GM21526 (cell line): ENCODE results near the gene HMX3.

Source experiments
- ATAC-seq: cut with Tn5 transposase; IDR thresholded peaks from one replicate; pipeline ENCODE4 v1.9.1; 2021; ENCODE audit warnings: moderate library complexity; ENCODE audit not compliant: unreplicated experiment, low FRiP score

The HMX3 gene

DNA sequence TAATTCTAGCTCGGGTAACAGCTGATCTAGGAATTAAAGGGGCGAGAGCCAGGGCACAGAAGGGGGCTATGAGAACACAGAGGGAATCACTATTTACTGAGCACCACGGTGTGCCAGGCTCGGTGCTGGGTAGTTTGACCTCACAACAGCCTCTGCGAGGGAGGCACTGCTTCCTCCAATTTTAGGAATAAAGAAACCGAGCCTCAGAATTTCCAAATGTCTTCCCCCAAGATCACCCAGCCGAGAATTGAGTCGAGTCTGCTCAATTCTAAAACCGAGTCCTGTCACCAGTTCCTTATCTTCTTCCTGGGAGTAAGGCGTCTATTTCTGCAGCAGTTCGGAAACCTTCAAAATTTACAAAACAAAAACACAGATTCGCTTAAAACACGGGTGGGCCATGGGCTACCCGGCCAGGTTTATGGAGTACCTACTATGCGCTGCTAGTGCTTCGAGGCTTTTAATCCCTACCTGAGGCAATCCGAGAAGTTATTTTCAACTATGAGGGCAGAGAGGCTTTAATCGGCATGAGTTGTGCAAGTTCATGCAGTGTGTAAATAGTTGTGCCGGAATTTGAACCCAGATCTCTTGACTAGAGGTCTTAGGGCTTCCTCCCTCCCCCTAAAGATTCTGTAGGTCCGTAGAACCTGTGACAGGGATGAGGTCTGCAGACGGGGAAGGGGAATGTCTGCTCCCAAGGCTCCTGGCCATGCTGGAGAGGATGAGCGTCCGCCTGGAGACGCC is 11.3 kb downstream of the HMX3 start:
- ATAC-seq: no peak

DNA sequence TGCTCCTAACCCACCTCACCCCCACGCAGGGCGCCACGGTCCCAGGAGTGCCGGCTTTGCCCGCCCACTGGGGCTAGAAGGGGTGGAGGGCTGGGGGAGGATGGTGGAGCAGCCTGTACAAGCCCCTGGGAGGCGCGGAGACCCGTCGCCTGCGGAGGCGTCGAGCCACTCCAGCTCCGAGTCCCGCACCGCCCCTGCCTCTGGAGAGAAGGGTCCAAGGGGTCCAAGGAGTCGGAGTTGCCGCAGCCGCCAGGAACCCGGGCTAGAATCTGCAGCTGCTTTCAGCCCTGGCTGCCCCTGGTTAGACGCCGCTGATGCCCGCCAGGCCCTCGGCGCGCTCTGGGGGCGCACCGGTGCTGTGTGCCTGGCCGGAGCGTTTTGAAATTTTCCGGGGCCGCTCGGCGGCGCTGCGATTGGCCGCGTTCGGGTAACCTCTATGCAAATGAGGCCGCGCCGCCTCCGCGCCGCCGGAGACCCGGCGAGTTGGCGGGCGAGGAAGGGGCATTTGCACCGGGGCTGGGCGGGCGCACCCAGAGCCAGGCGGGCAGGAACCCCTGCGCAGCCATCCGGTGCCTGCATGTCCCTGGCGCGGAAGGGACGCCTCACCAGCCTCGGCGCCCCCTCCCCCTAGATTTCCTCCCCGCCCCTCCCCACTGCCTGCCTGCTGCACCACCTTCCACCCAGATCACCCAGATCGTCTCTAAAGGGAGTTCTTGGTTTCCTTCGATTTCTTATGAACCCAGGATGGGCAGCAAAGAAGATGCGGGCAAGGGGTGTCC is 12.1 kb downstream of the HMX3 start, which contains the start of gene HMX2:
Gene HMX2 (plus strand): TSS at position 502 of the 779 bp plus-strand sequence. CDS start 243 bp downstream, at position 745.
- no peak for ATAC-seq

DNA sequence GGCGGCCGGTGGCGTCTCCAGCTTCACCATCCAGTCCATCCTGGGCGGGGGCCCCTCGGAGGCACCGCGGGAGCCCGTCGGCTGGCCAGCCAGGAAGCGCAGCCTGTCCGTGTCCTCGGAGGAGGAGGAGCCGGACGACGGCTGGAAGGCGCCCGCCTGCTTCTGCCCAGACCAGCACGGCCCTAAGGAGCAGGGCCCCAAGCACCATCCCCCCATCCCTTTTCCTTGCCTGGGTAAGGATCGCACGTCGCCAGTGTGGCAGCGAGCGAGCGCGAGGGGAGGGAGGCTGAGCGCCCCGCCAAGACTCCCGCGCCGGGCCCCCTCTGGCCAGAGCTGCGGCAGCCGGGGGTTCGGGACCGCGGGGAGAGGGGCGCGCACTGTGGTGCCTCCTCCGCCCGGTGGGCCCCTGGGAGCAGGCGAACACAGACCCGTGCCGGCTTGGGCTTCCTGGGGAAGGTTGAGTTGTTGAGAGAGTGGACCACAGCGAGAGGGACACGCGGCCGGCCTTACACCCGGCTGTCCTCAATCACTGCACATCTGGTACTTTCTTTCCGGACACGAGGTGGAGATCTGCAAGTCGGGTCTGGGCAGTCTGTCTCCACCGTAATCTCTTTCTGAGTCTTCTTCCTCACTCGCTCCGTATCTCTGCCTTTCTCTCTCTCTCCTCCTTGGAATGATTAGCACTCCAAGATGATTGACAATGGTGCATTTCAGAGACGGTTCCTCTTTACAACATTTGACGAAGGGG is 12.8 kb downstream of the HMX3 start:
- ATAC-seq: no peak

GRCh38 chr10:123149162-123149567 is 13.4 kb downstream of the HMX3 start:
- ATAC-seq: no peak

- no peak for ATAC-seq
Observed at GRCh38 chr10:123149568-123150270, 13.9 kb downstream of the HMX3 start.

GRCh38 chr10:123150271-123150985 is 14.7 kb downstream of the HMX3 start:
- ATAC-seq: no peak

GRCh38 chr10:123150986-123151736 is 15.4 kb downstream of the HMX3 start:
- no peak for ATAC-seq

DNA sequence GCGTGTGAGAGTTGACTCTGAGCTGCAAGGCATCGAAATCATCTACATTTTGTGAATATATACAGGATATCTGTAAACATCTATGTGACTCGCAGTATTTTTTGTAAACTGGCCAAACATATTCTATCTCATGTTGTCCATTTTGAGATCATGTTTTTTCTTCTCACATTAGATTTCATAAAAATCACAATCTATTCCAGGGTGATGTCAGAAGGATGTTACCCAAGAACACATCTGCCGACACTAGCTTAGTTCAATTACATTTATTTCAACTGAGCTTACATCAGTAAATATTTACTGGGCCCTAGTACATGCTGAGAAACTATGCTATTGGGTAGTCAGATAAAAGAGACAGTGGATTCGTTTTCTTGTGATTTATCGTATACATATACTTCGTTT is 16.0 kb downstream of the HMX3 start:
- no peak for ATAC-seq

- ATAC-seq: no peak
Observed at GRCh38 chr10:123153486-123154091, 17.8 kb downstream of the HMX3 start.

- peak; percentile 84 for ATAC-seq
Observed at GRCh38 chr10:123154092-123154710, 18.4 kb downstream of the HMX3 start, which contains the start of gene BUB3. TSS of gene BUB3 (plus strand) at chr10:123154402. CDS start at chr10:123154918, 516 bp downstream.

- peak; percentile 38 for ATAC-seq
Observed at GRCh38 chr10:123154711-123155505, 19.1 kb downstream of the HMX3 start.

- no peak for ATAC-seq
Observed at GRCh38 chr10:123156078-123156477, 20.3 kb downstream of the HMX3 start.

GRCh38 chr10:123157210-123157609 is 21.4 kb downstream of the HMX3 start:
- no peak for ATAC-seq

- no peak for ATAC-seq
Observed at GRCh38 chr10:123158682-123159081, 22.9 kb downstream of the HMX3 start.

DNA sequence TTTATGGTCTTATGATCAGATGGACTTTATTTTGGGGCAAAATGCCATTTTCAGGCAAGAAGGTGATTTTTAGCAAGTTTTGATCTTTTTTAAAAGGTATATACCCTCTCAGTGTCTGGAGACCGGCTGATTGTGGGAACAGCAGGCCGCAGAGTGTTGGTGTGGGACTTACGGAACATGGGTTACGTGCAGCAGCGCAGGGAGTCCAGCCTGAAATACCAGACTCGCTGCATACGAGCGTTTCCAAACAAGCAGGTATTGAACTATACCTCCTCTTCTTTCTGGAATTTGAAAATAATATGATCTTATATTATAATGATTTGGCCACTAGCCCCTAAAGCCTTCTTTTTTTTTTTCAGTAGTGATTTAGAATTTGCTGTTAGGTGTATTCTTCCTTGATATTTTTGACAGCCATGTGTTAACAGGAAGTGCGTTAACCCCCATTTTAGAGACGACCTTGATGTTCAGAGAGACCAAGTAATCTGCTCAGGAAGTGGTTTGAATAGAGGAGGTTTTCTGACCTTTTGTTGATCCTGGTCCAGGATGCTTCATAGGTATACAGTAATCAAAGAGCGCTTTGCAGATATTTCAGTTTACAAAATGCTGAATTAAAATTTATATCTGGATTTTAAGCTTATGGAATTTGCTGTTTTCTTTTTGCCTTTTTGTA is 24.7 kb downstream of the HMX3 start:
- ATAC-seq: no peak

GRCh38 chr10:123164319-123164718 is 28.5 kb downstream of the HMX3 start:
- no peak for ATAC-seq
